Body of pancreas (tissue), 4 donors: ENCODE data around the gene TFAP2A.

ENCODE experiments used
- POLR2A ChIP-seq, 3 donors: fragments of 450-650 bp; IDR thresholded peaks; one replicate each; pipeline ENCODE4 v1.6.1; 2016; ENCODE audit warnings: antibody characterized with exemption in 3 of 3, mild to moderate bottlenecking in 2 of 3
- TF ChIP-seq, protein P1 (sequence below), 7 experiments: fragments of 450-650 bp in 4 of 7; fragments of 200-600 bp in 3 of 7; sonication (generic) in 3 of 7; IDR thresholded peaks; one replicate each; pipeline ENCODE4 v1.5.1; 2016 to 2019; ENCODE audit warnings: antibody characterized with exemption in 7 of 7

DNA sequence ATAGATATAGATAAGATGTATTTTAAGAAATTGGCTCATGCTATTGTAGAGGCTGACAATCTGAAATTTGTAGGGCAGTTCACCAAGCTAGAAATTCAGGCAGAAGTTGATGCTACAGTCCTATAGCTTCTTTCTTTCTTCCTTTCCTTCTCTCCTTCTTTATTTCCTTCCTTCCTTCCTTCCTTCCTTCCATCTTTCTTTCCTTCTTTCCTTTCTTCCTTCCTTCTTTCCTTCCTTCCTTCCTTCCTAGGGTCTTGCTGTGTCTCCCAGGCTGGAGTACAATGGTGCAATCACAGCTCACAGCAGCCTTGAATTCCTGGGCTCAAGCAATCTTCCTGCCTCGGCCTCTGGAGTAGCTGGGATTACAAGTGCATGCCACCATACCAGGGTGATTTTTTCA lies 55.3 kb downstream of the TFAP2A start:
- TF ChIP-seq POLR2A (IDR thresholded peaks at IDR 0.05) = no peak
- TF ChIP-seq, protein P1, sequence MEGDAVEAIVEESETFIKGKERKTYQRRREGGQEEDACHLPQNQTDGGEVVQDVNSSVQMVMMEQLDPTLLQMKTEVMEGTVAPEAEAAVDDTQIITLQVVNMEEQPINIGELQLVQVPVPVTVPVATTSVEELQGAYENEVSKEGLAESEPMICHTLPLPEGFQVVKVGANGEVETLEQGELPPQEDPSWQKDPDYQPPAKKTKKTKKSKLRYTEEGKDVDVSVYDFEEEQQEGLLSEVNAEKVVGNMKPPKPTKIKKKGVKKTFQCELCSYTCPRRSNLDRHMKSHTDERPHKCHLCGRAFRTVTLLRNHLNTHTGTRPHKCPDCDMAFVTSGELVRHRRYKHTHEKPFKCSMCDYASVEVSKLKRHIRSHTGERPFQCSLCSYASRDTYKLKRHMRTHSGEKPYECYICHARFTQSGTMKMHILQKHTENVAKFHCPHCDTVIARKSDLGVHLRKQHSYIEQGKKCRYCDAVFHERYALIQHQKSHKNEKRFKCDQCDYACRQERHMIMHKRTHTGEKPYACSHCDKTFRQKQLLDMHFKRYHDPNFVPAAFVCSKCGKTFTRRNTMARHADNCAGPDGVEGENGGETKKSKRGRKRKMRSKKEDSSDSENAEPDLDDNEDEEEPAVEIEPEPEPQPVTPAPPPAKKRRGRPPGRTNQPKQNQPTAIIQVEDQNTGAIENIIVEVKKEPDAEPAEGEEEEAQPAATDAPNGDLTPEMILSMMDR (IDR thresholded peaks at IDR 0.05) = no peak
